Measurements from ENCODE around the gene B4GALT3.

B4GALT3 gene

GRCh38 chr1:161158316-161159010 lies 18.8 kb downstream of the B4GALT3 start:
- Histone ChIP-seq H3K9me3 (ENCODE audit: insufficient read depth, low read depth, low read length) (peaks cover 2% of the 10 kb centered on the region), H2AK5ac (ENCODE audit: low read length) (no peak overlapping the region), H3K79me2 (ENCODE audit: control insufficient read depth, insufficient read depth, low read length, poor library complexity) (peaks cover 12% of the 10 kb centered on the region), H3K27me3 (ENCODE audit: insufficient read depth, low read length) (no peaks in the 10 kb centered on the region), H3K4me3 (ENCODE audit: low read depth, low read length) (no peak overlapping the region), H3K14ac (ENCODE audit: low read length) (no peak overlapping the region), H3K18ac (ENCODE audit: low read length) (no peak overlapping the region), H3K79me1 (ENCODE audit: low read length) (peaks cover 14% of the 10 kb centered on the region), H2BK12ac (ENCODE audit: low read length) (no peak overlapping the region), H3K23ac (ENCODE audit: low read length) (no peak overlapping the region), H3K4me1 (ENCODE audit: control insufficient read depth in 1 of 2, insufficient read depth in 2 of 2, low read length in 2 of 2) (peaks cover 11 to 13% of the 10 kb centered on the region in 2 experiments), H4K12ac (ENCODE audit: low read depth, low read length) (peak overlapping the region; percentile 68), H3K27ac (ENCODE audit: low read depth, low read length) (peak overlapping the region; percentile 7), H3K36me3 (ENCODE audit: control insufficient read depth in 1 of 2, insufficient read depth in 2 of 2, low read length in 2 of 2) (peaks cover 22 to 47% of the 10 kb centered on the region in 2 experiments), H4K91ac (ENCODE audit: low read depth, low read length) (peak overlapping the region; percentile 33), H4K8ac (ENCODE audit: low read depth, low read length) (peak overlapping the region; percentile 91), H3K9ac (ENCODE audit: low read length) (no peak overlapping the region), H2BK120ac (ENCODE audit: insufficient read depth, low read length, poor library complexity) (no peak overlapping the region), H2BK5ac (ENCODE audit: low read depth, low read length, poor library complexity) (no peak overlapping the region), H2AFZ (ENCODE audit: insufficient read depth, low read length, poor library complexity) (no peak overlapping the region), H3K4me2 (ENCODE audit: low read length) (peak overlapping the region; percentile 68), H3K4ac (ENCODE audit: low read depth, low read length) (no peak overlapping the region)
- no peak for DNase-seq
- WGBS (ENCODE audit: extremely low coverage, insufficient coverage, insufficient read length): no CpG with 5 or more reads among the region's 9 CpGs

GRCh38 chr1:161157867-161158266 lies 19.4 kb downstream of the B4GALT3 start:
- no peak overlapping the region for H2AFZ ChIP-seq (ENCODE audit: insufficient read depth, low read length, poor library complexity)
- no peak overlapping the region for H4K8ac ChIP-seq (ENCODE audit: low read depth, low read length)
- no peak overlapping the region for H3K4ac ChIP-seq (ENCODE audit: low read depth, low read length)
- no peak overlapping the region for H3K4me3 ChIP-seq (ENCODE audit: low read depth, low read length)
- no CpG with 5 or more reads among the region's 1 CpG for WGBS (ENCODE audit: extremely low coverage, insufficient coverage, insufficient read length)
- no peak overlapping the region for H3K27ac ChIP-seq (ENCODE audit: low read depth, low read length)
- no peak overlapping the region for H3K23ac ChIP-seq (ENCODE audit: low read length)
- H4K12ac ChIP-seq (ENCODE audit: low read depth, low read length): no peak overlapping the region
- H3K18ac ChIP-seq (ENCODE audit: low read length): no peak overlapping the region
- peaks cover 20 to 43% of the 10 kb centered on the region in 2 experiments for H3K36me3 ChIP-seq (ENCODE audit: control insufficient read depth in 1 of 2, insufficient read depth in 2 of 2, low read length in 2 of 2)
- H2BK120ac ChIP-seq (ENCODE audit: insufficient read depth, low read length, poor library complexity): no peak overlapping the region
- no peak overlapping the region for H2BK5ac ChIP-seq (ENCODE audit: low read depth, low read length, poor library complexity)
- H2AK5ac ChIP-seq (ENCODE audit: low read length): no peak overlapping the region
- H2BK12ac ChIP-seq (ENCODE audit: low read length): no peak overlapping the region
- no peak overlapping the region for H4K91ac ChIP-seq (ENCODE audit: low read depth, low read length)
- no peak overlapping the region for H3K14ac ChIP-seq (ENCODE audit: low read length)
- no peak for DNase-seq
- H3K9me3 ChIP-seq (ENCODE audit: insufficient read depth, low read depth, low read length): peaks cover 2% of the 10 kb centered on the region
- H3K9ac ChIP-seq (ENCODE audit: low read length): no peak overlapping the region
- H3K79me2 ChIP-seq (ENCODE audit: control insufficient read depth, insufficient read depth, low read length, poor library complexity): peaks cover 12% of the 10 kb centered on the region
- peaks cover 11 to 13% of the 10 kb centered on the region in 2 experiments for H3K4me1 ChIP-seq (ENCODE audit: control insufficient read depth in 1 of 2, insufficient read depth in 2 of 2, low read length in 2 of 2)
- H3K27me3 ChIP-seq (ENCODE audit: insufficient read depth, low read length): no peaks in the 10 kb centered on the region
- no peak overlapping the region for H3K4me2 ChIP-seq (ENCODE audit: low read length)
- peaks cover 14% of the 10 kb centered on the region for H3K79me1 ChIP-seq (ENCODE audit: low read length)

- peak within 1 kb of the TSS; percentile 98 for H2AFZ ChIP-seq (ENCODE audit: insufficient read depth, low read length, poor library complexity)
- peak within 1 kb of the TSS; percentile 81 for H3K27ac ChIP-seq (ENCODE audit: low read depth, low read length)
- H3K4me1 ChIP-seq (ENCODE audit: control insufficient read depth in 1 of 2, insufficient read depth in 2 of 2, low read length in 2 of 2): peaks cover 3 to 4% of the 10 kb centered on the region in 2 experiments
- H3K79me2 ChIP-seq (ENCODE audit: control insufficient read depth, insufficient read depth, low read length, poor library complexity): peaks cover 5% of the 10 kb centered on the region
- peak within 1 kb of the TSS; percentile 99 for H4K12ac ChIP-seq (ENCODE audit: low read depth, low read length)
- peak; percentile 91 to 94 for DNase-seq
- peak within 1 kb of the TSS; percentile 79 for H2AK5ac ChIP-seq (ENCODE audit: low read length)
- peaks cover 4 to 17% of the 10 kb centered on the region in 2 experiments for H3K36me3 ChIP-seq (ENCODE audit: control insufficient read depth in 1 of 2, insufficient read depth in 2 of 2, low read length in 2 of 2)
- H3K14ac ChIP-seq (ENCODE audit: low read length): peak within 1 kb of the TSS; percentile 94
- H4K91ac ChIP-seq (ENCODE audit: low read depth, low read length): peak within 1 kb of the TSS; percentile 97
- H3K23ac ChIP-seq (ENCODE audit: low read length): no peak within 1 kb of the TSS
- peak within 1 kb of the TSS; percentile 65 for H3K4me2 ChIP-seq (ENCODE audit: low read length)
- H2BK120ac ChIP-seq (ENCODE audit: insufficient read depth, low read length, poor library complexity): peak within 1 kb of the TSS; percentile 96
- H3K79me1 ChIP-seq (ENCODE audit: low read length): peaks cover 6% of the 10 kb centered on the region
- H3K9me3 ChIP-seq (ENCODE audit: insufficient read depth, low read depth, low read length): no peaks in the 10 kb centered on the region
- peak within 1 kb of the TSS; percentile 75 for H3K4me3 ChIP-seq (ENCODE audit: low read depth, low read length)
- WGBS (ENCODE audit: extremely low coverage, insufficient coverage, insufficient read length): no CpG with 5 or more reads among the region's 33 CpGs
- peak within 1 kb of the TSS; percentile 97 for H3K18ac ChIP-seq (ENCODE audit: low read length)
- peak within 1 kb of the TSS; percentile 59 for H2BK12ac ChIP-seq (ENCODE audit: low read length)
- H3K9ac ChIP-seq (ENCODE audit: low read length): peak within 1 kb of the TSS; percentile 67
- peak within 1 kb of the TSS; percentile 99 for H4K8ac ChIP-seq (ENCODE audit: low read depth, low read length)
- H2BK5ac ChIP-seq (ENCODE audit: low read depth, low read length, poor library complexity): peak within 1 kb of the TSS; percentile 95
- H3K4ac ChIP-seq (ENCODE audit: low read depth, low read length): peak within 1 kb of the TSS; percentile 77
- H3K27me3 ChIP-seq (ENCODE audit: insufficient read depth, low read length): no peaks in the 10 kb centered on the region
Measured at GRCh38 chr1:161153682-161154337, 23.5 kb downstream of the B4GALT3 start, which contains the start of gene UFC1. Gene UFC1 (plus strand): TSS chr1:161153978. CDS start chr1:161153998, 20 bp downstream.

- no peak overlapping the region for H2AFZ ChIP-seq (ENCODE audit: insufficient read depth, low read length, poor library complexity)
- no peak overlapping the region for H2BK5ac ChIP-seq (ENCODE audit: low read depth, low read length, poor library complexity)
- no peaks in the 10 kb centered on the region for H3K27me3 ChIP-seq (ENCODE audit: insufficient read depth, low read length)
- peaks cover 5% of the 10 kb centered on the region for H3K79me2 ChIP-seq (ENCODE audit: control insufficient read depth, insufficient read depth, low read length, poor library complexity)
- no peak overlapping the region for H3K9ac ChIP-seq (ENCODE audit: low read length)
- peak overlapping the region; percentile 46 for H3K4me2 ChIP-seq (ENCODE audit: low read length)
- H3K4me3 ChIP-seq (ENCODE audit: low read depth, low read length): no peak overlapping the region
- H3K27ac ChIP-seq (ENCODE audit: low read depth, low read length): no peak overlapping the region
- H4K8ac ChIP-seq (ENCODE audit: low read depth, low read length): peak overlapping the region; percentile 84
- H3K36me3 ChIP-seq (ENCODE audit: control insufficient read depth in 1 of 2, insufficient read depth in 2 of 2, low read length in 2 of 2): peaks cover 3 to 10% of the 10 kb centered on the region in 2 experiments
- H3K23ac ChIP-seq (ENCODE audit: low read length): no peak overlapping the region
- peaks cover 6% of the 10 kb centered on the region for H3K79me1 ChIP-seq (ENCODE audit: low read length)
- no peak overlapping the region for H3K14ac ChIP-seq (ENCODE audit: low read length)
- no peak overlapping the region for H3K18ac ChIP-seq (ENCODE audit: low read length)
- H4K12ac ChIP-seq (ENCODE audit: low read depth, low read length): no peak overlapping the region
- H3K4ac ChIP-seq (ENCODE audit: low read depth, low read length): no peak overlapping the region
- H2BK12ac ChIP-seq (ENCODE audit: low read length): no peak overlapping the region
- H4K91ac ChIP-seq (ENCODE audit: low read depth, low read length): no peak overlapping the region
- H2BK120ac ChIP-seq (ENCODE audit: insufficient read depth, low read length, poor library complexity): no peak overlapping the region
- H3K9me3 ChIP-seq (ENCODE audit: insufficient read depth, low read depth, low read length): no peaks in the 10 kb centered on the region
- WGBS (ENCODE audit: extremely low coverage, insufficient coverage, insufficient read length): no CpG with 5 or more reads among the region's 9 CpGs
- DNase-seq: peak in 1 of 2 donors; percentile 37
- peaks cover 2 to 4% of the 10 kb centered on the region in 2 experiments for H3K4me1 ChIP-seq (ENCODE audit: control insufficient read depth in 1 of 2, insufficient read depth in 2 of 2, low read length in 2 of 2)
- no peak overlapping the region for H2AK5ac ChIP-seq (ENCODE audit: low read length)
Measured at GRCh38 chr1:161153176-161153575, 24.1 kb downstream of the B4GALT3 start.

Data from trophoblast cell (in vitro differentiated cells and primary cell).